NCI-H2171 (cell line): ENCODE data around the gene SLC7A9.
"Not testable (repeated sequence)": the region's sequence is repeated elsewhere in the genome, so short reads cannot be mapped to it uniquely, and the experiment has no call there.

Experiments
- DNase-seq: peaks from one replicate; lab custom pipeline; 2025; lab: John Stamatoyannopoulos, UW

The SLC7A9 gene

GRCh38 chr19:32863841-32864240 lies 5.7 kb downstream of the SLC7A9 start:
- no peak for DNase-seq

GRCh38 chr19:32863301-32863700 lies 6.3 kb downstream of the SLC7A9 start:
- DNase-seq = no peak

GRCh38 chr19:32862741-32863140 lies 6.8 kb downstream of the SLC7A9 start:
- no peak for DNase-seq

- DNase-seq = no peak
Observed at GRCh38 chr19:32862173-32862572, 7.4 kb downstream of the SLC7A9 start.

GRCh38 chr19:32861596-32861995 lies 8.0 kb downstream of the SLC7A9 start:
- DNase-seq = no peak

- no peak for DNase-seq
Observed at GRCh38 chr19:32859591-32859990, 10.0 kb downstream of the SLC7A9 start.

GRCh38 chr19:32858559-32858958 lies 11.0 kb downstream of the SLC7A9 start:
- DNase-seq = no peak

GRCh38 chr19:32858155-32858554 lies 11.4 kb downstream of the SLC7A9 start:
- DNase-seq = no peak

GRCh38 chr19:32857584-32857983 lies 12.0 kb downstream of the SLC7A9 start:
- DNase-seq = no peak

GRCh38 chr19:32856818-32857217 lies 12.7 kb downstream of the SLC7A9 start:
- not testable (repeated sequence) for DNase-seq

- no peak for DNase-seq
Observed at GRCh38 chr19:32852216-32852615, 17.4 kb downstream of the SLC7A9 start.

- DNase-seq = not testable (repeated sequence)
Observed at GRCh38 chr19:32848035-32848434, 21.5 kb downstream of the SLC7A9 start.

GRCh38 chr19:32843716-32844245 lies 25.8 kb downstream of the SLC7A9 start:
- DNase-seq = no peak

- DNase-seq = no peak
Observed at GRCh38 chr19:32842061-32842460, 27.5 kb downstream of the SLC7A9 start.

- no peak for DNase-seq
Observed at GRCh38 chr19:32837531-32837930, 32.0 kb downstream of the SLC7A9 start.

- DNase-seq = not testable (repeated sequence)
Observed at GRCh38 chr19:32833388-32833787, 36.2 kb downstream of the SLC7A9 start.

- DNase-seq = not testable (repeated sequence)
Observed at GRCh38 chr19:32832825-32833224, 36.7 kb downstream of the SLC7A9 start.

GRCh38 chr19:32832094-32832493 lies 37.5 kb downstream of the SLC7A9 start:
- DNase-seq = not testable (repeated sequence)

GRCh38 chr19:32831611-32832010 lies 38.0 kb downstream of the SLC7A9 start:
- DNase-seq = no peak

- no peak for DNase-seq
Observed at GRCh38 chr19:32830231-32831014, 39.1 kb downstream of the SLC7A9 start.

GRCh38 chr19:32829345-32829896 lies 40.1 kb downstream of the SLC7A9 start:
- no peak for DNase-seq

- no peak for DNase-seq
Observed at GRCh38 chr19:32828643-32829344, 40.8 kb downstream of the SLC7A9 start.

GRCh38 chr19:32828139-32828538 lies 41.4 kb downstream of the SLC7A9 start:
- no peak for DNase-seq
